MM.1S (cell line): ENCODE results near the gene SNU13.

Experiments used
- EZH2 ChIP-seq: fragments of 300-600 bp; sonication (generic); optimal IDR thresholded peaks from 2 replicates; pipeline ENCODE3; 2017; ENCODE audit warnings: low read depth, mild to moderate bottlenecking, antibody characterized with exemption, low read length, mixed read lengths
- TF ChIP-seq, protein P1 (sequence below): fragments of 300-600 bp; sonication (generic); IDR thresholded peaks from 2 replicates; pipeline ENCODE4 v1.5.1; 2016; ENCODE audit warnings: antibody characterized with exemption, low read length, mixed read lengths

DNA sequence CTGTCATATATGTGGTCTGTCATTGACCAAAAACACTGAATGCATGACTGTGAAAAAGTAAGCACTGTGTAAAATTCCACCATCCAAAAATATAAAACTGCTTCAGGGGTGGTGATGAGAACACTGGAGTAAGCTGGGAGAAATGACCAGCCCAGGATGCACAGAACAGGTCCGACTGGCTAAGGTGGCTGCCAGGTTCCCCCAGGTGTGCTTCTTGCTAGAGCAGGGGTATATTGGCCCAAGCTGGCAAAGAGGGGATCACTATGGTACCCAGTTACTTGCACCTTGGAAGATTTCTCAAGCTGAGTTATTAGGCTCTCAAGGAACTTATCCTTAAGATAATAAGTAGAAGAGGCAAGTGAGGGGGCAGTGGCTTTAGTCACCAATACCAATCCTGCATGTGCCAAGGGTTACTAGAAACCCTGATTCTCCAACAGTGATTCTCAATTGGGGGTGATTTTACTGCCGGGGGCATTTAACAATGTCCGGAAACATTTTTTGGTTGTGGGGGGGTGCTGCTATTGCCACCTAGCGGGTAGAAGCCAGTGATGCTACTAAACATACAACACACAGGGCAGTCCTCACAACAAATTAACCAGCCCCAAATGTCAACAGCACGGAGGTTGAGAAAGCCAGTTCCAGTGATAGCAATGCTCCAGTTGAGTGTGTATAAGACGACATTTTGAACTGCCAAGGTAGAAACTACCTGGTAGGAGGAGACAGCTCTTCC, 15.7 kb downstream of the SNU13 start:
- TF ChIP-seq, protein P1, sequence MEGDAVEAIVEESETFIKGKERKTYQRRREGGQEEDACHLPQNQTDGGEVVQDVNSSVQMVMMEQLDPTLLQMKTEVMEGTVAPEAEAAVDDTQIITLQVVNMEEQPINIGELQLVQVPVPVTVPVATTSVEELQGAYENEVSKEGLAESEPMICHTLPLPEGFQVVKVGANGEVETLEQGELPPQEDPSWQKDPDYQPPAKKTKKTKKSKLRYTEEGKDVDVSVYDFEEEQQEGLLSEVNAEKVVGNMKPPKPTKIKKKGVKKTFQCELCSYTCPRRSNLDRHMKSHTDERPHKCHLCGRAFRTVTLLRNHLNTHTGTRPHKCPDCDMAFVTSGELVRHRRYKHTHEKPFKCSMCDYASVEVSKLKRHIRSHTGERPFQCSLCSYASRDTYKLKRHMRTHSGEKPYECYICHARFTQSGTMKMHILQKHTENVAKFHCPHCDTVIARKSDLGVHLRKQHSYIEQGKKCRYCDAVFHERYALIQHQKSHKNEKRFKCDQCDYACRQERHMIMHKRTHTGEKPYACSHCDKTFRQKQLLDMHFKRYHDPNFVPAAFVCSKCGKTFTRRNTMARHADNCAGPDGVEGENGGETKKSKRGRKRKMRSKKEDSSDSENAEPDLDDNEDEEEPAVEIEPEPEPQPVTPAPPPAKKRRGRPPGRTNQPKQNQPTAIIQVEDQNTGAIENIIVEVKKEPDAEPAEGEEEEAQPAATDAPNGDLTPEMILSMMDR, result peak; percentile 23; the same call in 1 of the 2 replicates
- no peak for TF ChIP-seq EZH2
